Measurements from ENCODE around the gene MACROD2.

- TF ChIP-seq TAF1 (IDR thresholded peaks at IDR 0.05; ENCODE audit: low read depth, low read length) (no peak), POLR2A (IDR thresholded peaks at IDR 0.05; ENCODE audit: low read depth, low read length) (no peak), POLR2AphosphoS5 (IDR thresholded peaks at IDR 0.05; ENCODE audit: low read depth, low read length) (no peak), SPI1 (IDR thresholded peaks at IDR 0.05; ENCODE audit: low read depth, low read length) (no peak), POU2F2 (IDR thresholded peaks at IDR 0.05; ENCODE audit: low read depth, low read length) (no peak), PAX5 (IDR thresholded peaks at IDR 0.05; ENCODE audit: insufficient read depth, low read length, severe bottlenecking) (no peak)
Observed at GRCh38 chr20:14505476-14505875, 510.2 kb downstream of the MACROD2 start.
